WTC11 (cell line): ENCODE data around the gene PANK4. TPM values are rescaled to one million over a fixed set of nuclear protein-coding genes. Genes with fewer than 3 reads are reported as not detected.

Source experiments
- ATAC-seq: fragments of 200-7000 bp; cut with Tn5 transposase; 2 replicates; pipeline ENCODE4 v1.10.0; 2021; ENCODE audit warnings: mild to moderate bottlenecking, moderate library complexity
- CTCF ChIA-PET: fragments of 300-600 bp; sonication (Branson Sonifier 250); formaldehyde crosslinking; loops from one replicate; lab custom pipeline; 2021; ENCODE audit warnings: antibody characterized with exemption; lab: Charles Lee
- POLR2A ChIA-PET: fragments of 350-600 bp; sonication (Branson Sonifier 250); formaldehyde crosslinking; loops from one replicate; lab custom pipeline; 2021; ENCODE audit warnings: antibody characterized with exemption; lab: Charles Lee
- DNase-seq: peaks from one replicate; pipeline ENCODE4 v3.0.0; 2021; ENCODE audit warnings: low spot score
- H3K27ac Mint-ChIP-seq: 2 replicates; pipeline ENCODE4 v1.8.0; 2021; ENCODE audit warnings: mixed read lengths
- H3K27me3 Mint-ChIP-seq: 2 replicates; pipeline ENCODE4 v1.8.0; 2021; ENCODE audit warnings: low read depth, mild to moderate bottlenecking, moderate library complexity, mixed read lengths
- H3K36me3 Mint-ChIP-seq: 2 replicates; pipeline ENCODE4 v1.8.0; 2021; ENCODE audit warnings: mixed read lengths
- H3K4me1 Mint-ChIP-seq: 2 replicates; pipeline ENCODE4 v1.8.0; 2022; ENCODE audit warnings: mixed read lengths
- H3K4me3 Mint-ChIP-seq: 2 replicates; pipeline ENCODE4 v1.8.0; 2021; ENCODE audit warnings: mild to moderate bottlenecking, moderate library complexity, mixed read lengths
- H3K9me3 Mint-ChIP-seq: 2 replicates; pipeline ENCODE4 v1.8.0; 2021; ENCODE audit warnings: mixed read lengths
- FOXJ3 ChIP-seq: sonication (generic); formaldehyde crosslinking; IDR thresholded peaks from 2 replicates; pipeline ENCODE4 v1.9.0; 2021; ENCODE audit warnings: missing genetic modification reagents, mild to moderate bottlenecking, borderline replicate concordance
- GTF2I ChIP-seq: fragments of 250-450 bp; sonication (Bioruptor Pico); conservative IDR thresholded peaks from 2 replicates; pipeline ENCODE4 v1.4.0; 2021; ENCODE audit warnings: mild to moderate bottlenecking
- KAT7 ChIP-seq: sonication (generic); formaldehyde crosslinking; IDR thresholded peaks from 2 replicates; pipeline ENCODE4 v1.8.1; 2023; ENCODE audit warnings: missing genetic modification reagents, mild to moderate bottlenecking, borderline replicate concordance
- OVOL2 ChIP-seq: fragments of 250-450 bp; sonication (Bioruptor Pico); IDR thresholded peaks from 2 replicates; pipeline ENCODE4 v1.9.0; 2021; ENCODE audit warnings: mild to moderate bottlenecking, borderline replicate concordance
- PRRX2 ChIP-seq: fragments of 250-450 bp; sonication (Bioruptor Pico); IDR thresholded peaks from 2 replicates; pipeline ENCODE4 v1.8.0; 2021; ENCODE audit warnings: mild to moderate bottlenecking
- RELA ChIP-seq: sonication (generic); formaldehyde crosslinking; IDR thresholded peaks from 2 replicates; pipeline ENCODE4 v1.8.1; 2022; ENCODE audit warnings: missing genetic modification reagents, mild to moderate bottlenecking, borderline replicate concordance
- RORB ChIP-seq: fragments of 250-450 bp; sonication (Bioruptor Pico); IDR thresholded peaks from 2 replicates; pipeline ENCODE4 v1.9.0; 2021; ENCODE audit warnings: mild to moderate bottlenecking
- SP1 ChIP-seq: sonication (generic); formaldehyde crosslinking; conservative IDR thresholded peaks from 2 replicates; pipeline ENCODE4 v1.8.1; 2022; ENCODE audit warnings: missing genetic modification reagents
- ZNF121 ChIP-seq: sonication (generic); formaldehyde crosslinking; IDR thresholded peaks from 2 replicates; pipeline ENCODE4 v1.8.0; 2023; ENCODE audit warnings: missing genetic modification reagents
- ZNF317 ChIP-seq: sonication (generic); formaldehyde crosslinking; IDR thresholded peaks from 2 replicates; pipeline ENCODE4 v1.8.1; 2023; ENCODE audit warnings: low read depth, mild to moderate bottlenecking, moderate library complexity, missing genetic modification reagents, borderline replicate concordance
- ZNF396 ChIP-seq: fragments of 250-450 bp; sonication (Bioruptor Pico); IDR thresholded peaks from 2 replicates; pipeline ENCODE4 v1.8.0; 2021; ENCODE audit warnings: mild to moderate bottlenecking, moderate library complexity, borderline replicate concordance
- ZNF423 ChIP-seq: fragments of 250-450 bp; sonication (Bioruptor Pico); IDR thresholded peaks from 2 replicates; pipeline ENCODE4 v2.1.2; 2022; ENCODE audit warnings: mild to moderate bottlenecking, moderate library complexity
- total RNA-seq: library from RNA; stranded (reverse); gene quantifications from 3 replicates; pipeline ENCODE4 v1.2.3, GENCODE V29; 2021
- TF ChIP-seq, protein P1 (sequence below): fragments of 250-450 bp; sonication (Bioruptor Pico); IDR thresholded peaks from 2 replicates; pipeline ENCODE4 v2.1.2; 2022; ENCODE audit warnings: mild to moderate bottlenecking, moderate library complexity
- TF ChIP-seq, protein P2 (sequence below): sonication (generic); formaldehyde crosslinking; IDR thresholded peaks from 2 replicates; pipeline ENCODE4 v1.8.0; 2023; ENCODE audit warnings: missing genetic modification reagents
- TF ChIP-seq, protein P3 (sequence below): sonication (generic); formaldehyde crosslinking; IDR thresholded peaks from 2 replicates; pipeline ENCODE4 v1.8.1; 2022; ENCODE audit warnings: mild to moderate bottlenecking, missing genetic modification reagents, moderate library complexity, borderline replicate concordance
- TF ChIP-seq, protein P4 (sequence below): sonication (generic); formaldehyde crosslinking; IDR thresholded peaks from 2 replicates; pipeline ENCODE4 v1.8.1; 2022; ENCODE audit warnings: low read depth, missing genetic modification reagents, borderline replicate concordance
- TF ChIP-seq, protein P5 (sequence below): sonication (generic); formaldehyde crosslinking; IDR thresholded peaks from 2 replicates; pipeline ENCODE4 v1.8.1; 2023; ENCODE audit warnings: mild to moderate bottlenecking, missing genetic modification reagents
- TF ChIP-seq, protein P6 (sequence below): sonication (generic); formaldehyde crosslinking; conservative IDR thresholded peaks from 2 replicates; pipeline ENCODE4 v1.8.1; 2023; ENCODE audit warnings: mild to moderate bottlenecking, low read depth, missing genetic modification reagents, moderate library complexity
- TF ChIP-seq, protein P7 (sequence below): sonication (generic); formaldehyde crosslinking; IDR thresholded peaks from 2 replicates; pipeline ENCODE4 v1.8.1; 2023; ENCODE audit warnings: mild to moderate bottlenecking, missing genetic modification reagents, moderate library complexity
- TF ChIP-seq, protein P8 (sequence below): fragments of 250-450 bp; sonication (Bioruptor Pico); conservative IDR thresholded peaks from 2 replicates; pipeline ENCODE4 v1.9.0; 2021; ENCODE audit warnings: mild to moderate bottlenecking

Gene PANK4
- total RNA-seq, 1 experiment from 2014 or later = 52.5 TPM

DNA sequence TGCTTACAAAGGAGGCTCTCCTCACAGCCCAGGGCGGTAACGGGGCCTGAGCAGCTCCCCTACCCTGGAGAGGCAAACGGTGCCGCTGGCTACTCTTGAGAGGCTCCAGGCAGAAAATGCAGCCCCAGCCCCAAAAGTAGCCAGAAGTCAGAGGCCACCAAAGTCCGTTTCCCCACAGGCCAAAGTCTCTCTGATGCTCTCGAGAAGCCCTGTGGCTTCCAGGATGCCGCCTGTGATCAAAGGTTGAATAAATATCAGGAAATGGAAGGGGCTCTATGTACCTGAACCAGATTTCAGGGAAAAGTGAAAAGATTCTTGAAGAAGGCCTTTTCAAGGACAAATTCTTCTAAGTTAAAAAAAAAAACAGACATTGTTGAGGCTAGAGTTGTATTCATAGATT is 4.2 kb downstream of the PANK4 start:
- H3K36me3 Mint-ChIP-seq = peaks cover 19% of the 10 kb centered on the region
- peaks cover 23% of the 10 kb centered on the region for H3K4me1 Mint-ChIP-seq
- peaks cover 7% of the 10 kb centered on the region for H3K27me3 Mint-ChIP-seq
- no peak for ATAC-seq
- H3K4me3 Mint-ChIP-seq = no peak overlapping the region
- TF ChIP-seq, protein P1, sequence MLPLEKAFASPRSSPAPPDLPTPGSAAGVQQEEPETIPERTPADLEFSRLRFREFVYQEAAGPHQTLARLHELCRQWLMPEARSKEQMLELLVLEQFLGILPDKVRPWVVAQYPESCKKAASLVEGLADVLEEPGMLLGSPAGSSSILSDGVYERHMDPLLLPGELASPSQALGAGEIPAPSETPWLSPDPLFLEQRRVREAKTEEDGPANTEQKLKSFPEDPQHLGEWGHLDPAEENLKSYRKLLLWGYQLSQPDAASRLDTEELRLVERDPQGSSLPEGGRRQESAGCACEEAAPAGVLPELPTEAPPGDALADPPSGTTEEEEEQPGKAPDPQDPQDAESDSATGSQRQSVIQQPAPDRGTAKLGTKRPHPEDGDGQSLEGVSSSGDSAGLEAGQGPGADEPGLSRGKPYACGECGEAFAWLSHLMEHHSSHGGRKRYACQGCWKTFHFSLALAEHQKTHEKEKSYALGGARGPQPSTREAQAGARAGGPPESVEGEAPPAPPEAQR = no peak
- TF ChIP-seq, all 79 proteins: peak for 0
- CTCF ChIA-PET = no interaction called here
- no peak overlapping the region for H3K27ac Mint-ChIP-seq
- H3K9me3 Mint-ChIP-seq = no peaks in the 10 kb centered on the region
- no peak for DNase-seq
- POLR2A ChIA-PET = no interaction called here

DNA sequence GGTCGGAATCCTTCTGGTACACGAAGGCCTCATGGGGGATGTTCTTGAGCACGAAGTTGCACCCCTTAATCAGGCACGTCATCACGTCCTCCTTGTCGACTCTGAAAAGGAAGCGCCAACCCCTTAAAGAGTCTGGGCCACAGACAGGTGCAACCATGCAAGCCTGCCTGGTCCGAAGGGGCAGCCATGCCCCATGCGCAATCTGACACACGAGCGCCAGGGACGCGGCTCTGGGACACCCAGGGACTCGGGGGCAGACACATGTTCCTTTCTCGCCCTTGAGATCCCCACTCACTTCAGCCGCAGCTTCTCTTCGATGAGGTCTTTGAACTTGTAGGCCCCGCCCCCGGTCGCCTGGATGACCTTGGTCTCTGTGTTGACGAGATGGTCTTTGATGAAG is 5.6 kb downstream of the PANK4 start:
- POLR2A ChIA-PET = no interaction called here

DNA sequence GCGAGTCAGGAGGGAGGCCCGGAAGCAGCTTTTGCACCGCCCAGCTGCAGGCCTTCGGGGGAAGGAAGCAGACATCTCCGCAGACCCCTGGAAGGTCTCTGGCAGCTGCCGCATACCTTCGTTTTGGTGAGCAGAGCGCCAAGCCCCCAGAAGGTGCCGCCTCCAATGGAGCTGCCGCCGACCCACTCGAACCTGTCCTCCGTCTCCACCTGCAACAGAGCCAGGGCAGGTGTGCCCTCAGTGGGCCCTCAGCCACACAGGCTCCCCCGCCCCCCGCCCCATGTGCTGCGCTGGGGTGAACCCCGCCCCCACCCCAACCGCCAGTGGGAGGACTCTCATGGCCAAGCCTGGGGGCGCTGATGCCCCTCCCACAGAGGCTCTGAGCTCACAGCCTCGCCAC is 6.2 kb downstream of the PANK4 start:
- Mint-ChIP-seq H3K9me3 (no peaks in the 10 kb centered on the region), H3K27me3 (no peaks in the 10 kb centered on the region), H3K27ac (no peak overlapping the region), H3K36me3 (peaks cover 19% of the 10 kb centered on the region), H3K4me1 (peaks cover 15% of the 10 kb centered on the region), H3K4me3 (no peak overlapping the region)
- no peak for DNase-seq
- ChIA-PET POLR2A (no interaction called here), CTCF (no interaction called here)
- ATAC-seq = no peak
- TF ChIP-seq ZNF396 (CRISPR knock-in tag) (no peak), SP1 (CRISPR knock-in tag) (no peak), FOXJ3 (CRISPR knock-in tag) (no peak), PRRX2 (CRISPR knock-in tag) (no peak), ZNF121 (no peak), ZNF317 (CRISPR knock-in tag) (no peak)
- TF ChIP-seq, protein P2, sequence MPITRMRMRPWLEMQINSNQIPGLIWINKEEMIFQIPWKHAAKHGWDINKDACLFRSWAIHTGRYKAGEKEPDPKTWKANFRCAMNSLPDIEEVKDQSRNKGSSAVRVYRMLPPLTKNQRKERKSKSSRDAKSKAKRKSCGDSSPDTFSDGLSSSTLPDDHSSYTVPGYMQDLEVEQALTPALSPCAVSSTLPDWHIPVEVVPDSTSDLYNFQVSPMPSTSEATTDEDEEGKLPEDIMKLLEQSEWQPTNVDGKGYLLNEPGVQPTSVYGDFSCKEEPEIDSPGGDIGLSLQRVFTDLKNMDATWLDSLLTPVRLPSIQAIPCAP (CRISPR knock-in tag) = no peak
- TF ChIP-seq, protein P3, sequence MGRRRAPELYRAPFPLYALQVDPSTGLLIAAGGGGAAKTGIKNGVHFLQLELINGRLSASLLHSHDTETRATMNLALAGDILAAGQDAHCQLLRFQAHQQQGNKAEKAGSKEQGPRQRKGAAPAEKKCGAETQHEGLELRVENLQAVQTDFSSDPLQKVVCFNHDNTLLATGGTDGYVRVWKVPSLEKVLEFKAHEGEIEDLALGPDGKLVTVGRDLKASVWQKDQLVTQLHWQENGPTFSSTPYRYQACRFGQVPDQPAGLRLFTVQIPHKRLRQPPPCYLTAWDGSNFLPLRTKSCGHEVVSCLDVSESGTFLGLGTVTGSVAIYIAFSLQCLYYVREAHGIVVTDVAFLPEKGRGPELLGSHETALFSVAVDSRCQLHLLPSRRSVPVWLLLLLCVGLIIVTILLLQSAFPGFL (CRISPR knock-in tag) = no peak
- TF ChIP-seq, protein P4, sequence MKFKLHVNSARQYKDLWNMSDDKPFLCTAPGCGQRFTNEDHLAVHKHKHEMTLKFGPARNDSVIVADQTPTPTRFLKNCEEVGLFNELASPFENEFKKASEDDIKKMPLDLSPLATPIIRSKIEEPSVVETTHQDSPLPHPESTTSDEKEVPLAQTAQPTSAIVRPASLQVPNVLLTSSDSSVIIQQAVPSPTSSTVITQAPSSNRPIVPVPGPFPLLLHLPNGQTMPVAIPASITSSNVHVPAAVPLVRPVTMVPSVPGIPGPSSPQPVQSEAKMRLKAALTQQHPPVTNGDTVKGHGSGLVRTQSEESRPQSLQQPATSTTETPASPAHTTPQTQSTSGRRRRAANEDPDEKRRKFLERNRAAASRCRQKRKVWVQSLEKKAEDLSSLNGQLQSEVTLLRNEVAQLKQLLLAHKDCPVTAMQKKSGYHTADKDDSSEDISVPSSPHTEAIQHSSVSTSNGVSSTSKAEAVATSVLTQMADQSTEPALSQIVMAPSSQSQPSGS (CRISPR knock-in tag) = no peak

More for the DNA sequence above, 5.6 kb downstream of the PANK4 start:
- DNase-seq (no peak), ATAC-seq (no peak)
- no peak overlapping the region for H3K4me3 Mint-ChIP-seq
- H3K27ac Mint-ChIP-seq = no peak overlapping the region
- H3K36me3 Mint-ChIP-seq = peaks cover 19% of the 10 kb centered on the region
- no peaks in the 10 kb centered on the region for H3K27me3 Mint-ChIP-seq
- TF ChIP-seq OVOL2 (CRISPR knock-in tag) (no peak), RELA (CRISPR knock-in tag) (no peak), ZNF317 (CRISPR knock-in tag) (no peak), RORB (CRISPR knock-in tag) (no peak), ZNF423 (CRISPR knock-in tag) (no peak), KAT7 (CRISPR knock-in tag) (no peak), GTF2I (CRISPR knock-in tag) (no peak)
- TF ChIP-seq, protein P5, sequence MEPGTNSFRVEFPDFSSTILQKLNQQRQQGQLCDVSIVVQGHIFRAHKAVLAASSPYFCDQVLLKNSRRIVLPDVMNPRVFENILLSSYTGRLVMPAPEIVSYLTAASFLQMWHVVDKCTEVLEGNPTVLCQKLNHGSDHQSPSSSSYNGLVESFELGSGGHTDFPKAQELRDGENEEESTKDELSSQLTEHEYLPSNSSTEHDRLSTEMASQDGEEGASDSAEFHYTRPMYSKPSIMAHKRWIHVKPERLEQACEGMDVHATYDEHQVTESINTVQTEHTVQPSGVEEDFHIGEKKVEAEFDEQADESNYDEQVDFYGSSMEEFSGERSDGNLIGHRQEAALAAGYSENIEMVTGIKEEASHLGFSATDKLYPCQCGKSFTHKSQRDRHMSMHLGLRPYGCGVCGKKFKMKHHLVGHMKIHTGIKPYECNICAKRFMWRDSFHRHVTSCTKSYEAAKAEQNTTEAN (CRISPR knock-in tag) = no peak
- TF ChIP-seq, protein P6, sequence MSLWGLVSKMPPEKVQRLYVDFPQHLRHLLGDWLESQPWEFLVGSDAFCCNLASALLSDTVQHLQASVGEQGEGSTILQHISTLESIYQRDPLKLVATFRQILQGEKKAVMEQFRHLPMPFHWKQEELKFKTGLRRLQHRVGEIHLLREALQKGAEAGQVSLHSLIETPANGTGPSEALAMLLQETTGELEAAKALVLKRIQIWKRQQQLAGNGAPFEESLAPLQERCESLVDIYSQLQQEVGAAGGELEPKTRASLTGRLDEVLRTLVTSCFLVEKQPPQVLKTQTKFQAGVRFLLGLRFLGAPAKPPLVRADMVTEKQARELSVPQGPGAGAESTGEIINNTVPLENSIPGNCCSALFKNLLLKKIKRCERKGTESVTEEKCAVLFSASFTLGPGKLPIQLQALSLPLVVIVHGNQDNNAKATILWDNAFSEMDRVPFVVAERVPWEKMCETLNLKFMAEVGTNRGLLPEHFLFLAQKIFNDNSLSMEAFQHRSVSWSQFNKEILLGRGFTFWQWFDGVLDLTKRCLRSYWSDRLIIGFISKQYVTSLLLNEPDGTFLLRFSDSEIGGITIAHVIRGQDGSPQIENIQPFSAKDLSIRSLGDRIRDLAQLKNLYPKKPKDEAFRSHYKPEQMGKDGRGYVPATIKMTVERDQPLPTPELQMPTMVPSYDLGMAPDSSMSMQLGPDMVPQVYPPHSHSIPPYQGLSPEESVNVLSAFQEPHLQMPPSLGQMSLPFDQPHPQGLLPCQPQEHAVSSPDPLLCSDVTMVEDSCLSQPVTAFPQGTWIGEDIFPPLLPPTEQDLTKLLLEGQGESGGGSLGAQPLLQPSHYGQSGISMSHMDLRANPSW = no peak
- TF ChIP-seq, protein P7, sequence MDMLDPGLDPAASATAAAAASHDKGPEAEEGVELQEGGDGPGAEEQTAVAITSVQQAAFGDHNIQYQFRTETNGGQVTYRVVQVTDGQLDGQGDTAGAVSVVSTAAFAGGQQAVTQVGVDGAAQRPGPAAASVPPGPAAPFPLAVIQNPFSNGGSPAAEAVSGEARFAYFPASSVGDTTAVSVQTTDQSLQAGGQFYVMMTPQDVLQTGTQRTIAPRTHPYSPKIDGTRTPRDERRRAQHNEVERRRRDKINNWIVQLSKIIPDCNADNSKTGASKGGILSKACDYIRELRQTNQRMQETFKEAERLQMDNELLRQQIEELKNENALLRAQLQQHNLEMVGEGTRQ (CRISPR knock-in tag) = no peak
- TF ChIP-seq, protein P8, sequence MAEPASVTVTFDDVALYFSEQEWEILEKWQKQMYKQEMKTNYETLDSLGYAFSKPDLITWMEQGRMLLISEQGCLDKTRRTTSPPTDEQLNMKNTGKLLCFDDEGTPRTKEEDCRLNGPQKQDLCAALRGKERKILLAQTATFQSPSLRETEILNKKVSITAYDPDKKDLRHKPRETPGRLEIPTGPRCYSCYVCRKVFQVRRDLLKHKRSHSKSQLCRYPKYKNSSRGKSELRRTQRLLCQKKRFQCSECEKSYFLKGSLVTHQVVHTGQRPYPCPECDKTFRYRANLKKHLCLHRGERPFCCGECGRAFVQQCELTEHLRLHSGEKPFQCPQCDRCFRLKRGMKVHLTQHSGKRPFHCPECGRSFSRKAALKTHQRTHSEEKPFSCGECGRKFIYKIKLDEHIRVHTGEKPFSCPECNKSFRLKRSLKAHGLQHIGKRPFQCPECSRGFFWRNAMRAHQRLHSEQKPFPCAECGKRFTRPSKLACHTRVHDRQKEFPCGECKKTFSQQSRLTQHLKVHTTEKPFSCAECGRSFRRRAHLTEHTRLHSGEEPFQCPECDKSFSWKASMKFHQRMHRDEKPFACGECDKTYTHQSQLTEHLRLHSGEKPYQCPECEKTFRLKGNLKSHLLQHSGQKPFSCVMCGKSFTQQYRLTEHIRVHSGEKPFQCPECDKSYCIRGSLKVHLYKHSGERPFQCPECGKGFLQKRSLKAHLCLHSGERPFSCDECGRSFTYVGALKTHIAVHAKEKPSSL (CRISPR knock-in tag) = no peak
- CTCF ChIA-PET = no interaction called here
- H3K4me1 Mint-ChIP-seq = peaks cover 18% of the 10 kb centered on the region
- no peaks in the 10 kb centered on the region for H3K9me3 Mint-ChIP-seq
